HG03460 (cell line): ENCODE data around the gene SLC25A1.
"Not testable (repeated sequence)": the region's sequence is repeated elsewhere in the genome, so short reads cannot be mapped to it uniquely, and the experiment has no call there.

Experiments used
- ATAC-seq: cut with Tn5 transposase; IDR thresholded peaks from one replicate; pipeline ENCODE4 v1.9.1; 2021; ENCODE audit not compliant: unreplicated experiment

The SLC25A1 gene

GRCh38 chr22:19168088-19168890 is 10.2 kb downstream of the SLC25A1 start:
- no peak for ATAC-seq

DNA sequence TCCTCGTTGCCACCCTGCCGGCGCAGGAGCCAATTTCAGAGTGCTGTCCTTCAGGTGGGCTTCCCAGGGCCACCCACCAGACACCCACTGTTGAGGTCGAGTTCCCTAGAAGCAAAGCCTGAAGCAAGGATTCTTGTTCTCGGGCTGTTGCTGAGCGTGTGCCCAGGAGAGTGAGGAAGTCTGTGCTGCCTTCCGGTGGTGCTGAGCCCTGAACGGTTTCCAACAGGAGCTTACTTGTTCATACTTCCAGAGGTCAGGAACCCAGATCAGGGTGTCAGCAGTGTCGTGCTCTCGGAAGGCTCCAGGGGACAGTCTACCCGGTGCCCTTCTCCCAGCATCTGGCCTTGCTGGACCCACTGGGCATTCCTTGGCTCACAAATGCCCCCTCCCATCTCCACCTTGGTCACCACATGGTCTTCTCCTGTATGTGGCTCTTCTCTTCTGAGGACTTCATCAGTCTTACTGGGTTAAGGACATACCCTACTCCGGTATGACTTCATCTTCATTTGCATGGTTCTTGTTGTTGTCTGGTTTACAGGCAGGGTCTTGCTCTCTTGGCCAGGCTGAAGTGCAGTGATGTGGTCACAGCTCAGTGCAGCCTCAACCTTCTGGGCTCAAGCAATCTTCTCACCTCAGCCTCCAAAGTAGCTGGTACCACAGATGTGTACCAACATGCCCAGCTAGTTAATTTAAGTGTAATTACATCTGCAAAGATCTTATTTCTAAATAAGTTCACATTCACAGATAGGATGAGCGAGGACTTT is 11.2 kb downstream of the SLC25A1 start:
- no peak for ATAC-seq

- no peak for ATAC-seq
Measured at GRCh38 chr22:19166421-19166820, 12.1 kb downstream of the SLC25A1 start.

GRCh38 chr22:19164425-19164824 is 14.1 kb downstream of the SLC25A1 start:
- ATAC-seq = no peak

DNA sequence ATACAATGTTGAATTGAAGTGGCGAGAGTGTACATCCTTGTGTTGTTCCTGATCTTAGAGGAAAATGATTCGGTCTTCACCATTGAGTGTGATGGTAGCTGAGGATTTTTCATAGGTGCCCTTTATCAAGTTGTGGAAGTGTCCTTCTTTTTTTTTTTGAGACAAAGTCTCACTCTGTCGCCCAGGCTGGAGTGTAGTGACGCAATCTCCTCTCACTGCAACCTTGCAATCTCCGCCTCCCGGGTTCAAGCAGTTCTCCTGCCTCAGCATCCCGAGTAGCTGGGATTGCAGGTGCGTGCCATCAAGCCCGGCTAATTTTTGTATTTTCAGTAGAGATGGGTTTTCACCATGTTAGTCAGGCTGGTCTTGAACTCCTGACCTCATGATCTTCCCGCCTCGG is 19.9 kb downstream of the SLC25A1 start:
- ATAC-seq = not testable (repeated sequence)

- ATAC-seq = not testable (repeated sequence)
Measured at GRCh38 chr22:19156109-19156508, 22.4 kb downstream of the SLC25A1 start.

DNA sequence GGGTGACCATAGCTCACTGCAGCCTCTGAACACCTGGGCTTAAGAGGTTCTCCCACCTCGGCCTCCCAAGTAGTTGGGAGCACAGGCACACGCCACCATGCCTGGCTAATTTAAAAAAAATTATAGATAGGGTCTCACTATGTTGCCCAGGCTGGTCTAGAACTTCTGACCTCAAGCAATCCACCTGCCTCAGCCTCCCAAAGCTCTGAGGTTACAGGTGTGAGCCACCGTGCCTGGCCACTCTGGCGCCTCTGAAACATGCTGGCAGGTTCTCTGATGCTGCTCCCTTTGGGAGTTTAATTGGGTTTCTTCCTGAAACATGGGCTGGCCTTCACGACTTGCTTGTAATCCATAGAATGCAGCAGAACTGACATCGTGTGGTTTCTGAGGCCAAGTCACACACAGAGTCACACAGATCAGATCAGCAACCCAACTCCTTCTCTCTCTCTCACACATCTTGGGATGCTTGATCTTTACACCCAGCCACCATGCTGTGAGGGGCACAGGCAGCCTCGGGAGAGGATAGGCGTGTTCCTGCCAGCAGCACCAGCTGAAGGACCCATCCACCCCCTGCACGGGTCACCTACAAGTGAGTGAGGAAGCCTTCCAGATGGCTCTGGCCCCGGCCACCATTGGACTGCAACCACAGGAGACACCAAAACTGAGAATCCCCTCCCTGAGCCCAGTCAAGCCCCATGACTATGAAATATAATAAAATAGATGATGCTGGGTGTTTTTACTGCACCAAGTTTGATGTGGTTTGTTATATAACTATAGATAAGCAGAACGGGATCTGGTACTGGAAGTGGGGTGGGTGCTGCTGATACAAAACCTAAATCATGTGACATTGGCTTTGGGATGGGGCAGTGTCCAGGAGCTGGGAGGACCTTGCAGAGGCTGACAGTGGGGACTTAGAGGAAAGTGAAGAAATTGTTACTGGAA is 25.3 kb downstream of the SLC25A1 start:
- no peak for ATAC-seq

GRCh38 chr22:19151329-19152191 is 27.0 kb downstream of the SLC25A1 start:
- ATAC-seq = no peak

DNA sequence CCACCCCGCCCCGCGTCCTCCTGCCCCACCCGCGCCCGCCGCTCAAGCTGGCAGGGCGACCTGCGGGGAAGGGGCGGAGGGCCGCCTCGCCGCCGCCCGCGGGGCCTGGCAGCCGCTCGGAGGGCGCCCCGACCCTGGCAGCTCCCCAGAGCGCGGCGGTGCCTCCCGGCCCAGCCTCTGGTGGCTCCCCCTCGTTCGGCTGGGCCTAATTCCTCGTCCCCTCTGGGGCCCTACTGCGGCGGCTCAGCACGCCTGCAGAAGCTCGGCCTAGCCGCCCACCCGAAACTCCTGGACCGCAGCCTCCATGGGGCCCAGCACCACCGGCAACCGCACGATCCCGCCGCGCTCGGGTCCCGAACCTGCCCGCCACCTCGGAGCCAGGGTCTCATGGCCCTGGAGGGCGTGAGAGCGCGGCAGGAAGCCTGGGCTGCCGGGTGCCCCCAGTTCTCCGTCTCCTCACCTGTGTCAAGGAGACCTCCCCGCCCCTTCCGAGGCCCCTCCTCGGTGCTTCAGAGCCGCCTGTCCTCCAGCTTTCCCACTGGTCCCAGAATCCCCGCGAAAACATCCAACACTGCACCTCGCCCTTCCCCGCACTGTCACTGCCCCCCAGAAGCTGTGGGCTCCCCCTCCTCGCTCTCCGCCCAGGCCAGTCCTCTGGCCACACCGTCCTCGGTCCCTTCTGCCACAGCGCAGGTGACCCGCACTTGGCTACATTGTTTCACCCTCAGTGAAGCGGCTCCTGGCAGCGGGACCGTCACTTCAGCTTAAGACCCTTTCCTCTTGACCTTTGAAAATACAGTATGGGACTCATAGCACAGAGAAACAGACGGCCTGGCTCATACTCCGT is 27.8 kb downstream of the SLC25A1 start:
- ATAC-seq = no peak

- no peak for ATAC-seq
Measured at GRCh38 chr22:19149991-19150390, 28.5 kb downstream of the SLC25A1 start, which contains the start of gene GSC2. Gene GSC2, minus strand, starts transcription at chr22:19150292. Its CDS starts 9 bp downstream, at chr22:19150283.

- no peak for ATAC-seq
Measured at GRCh38 chr22:19149047-19149883, 29.3 kb downstream of the SLC25A1 start.

GRCh38 chr22:19148417-19149046 is 30.0 kb downstream of the SLC25A1 start:
- no peak for ATAC-seq

DNA sequence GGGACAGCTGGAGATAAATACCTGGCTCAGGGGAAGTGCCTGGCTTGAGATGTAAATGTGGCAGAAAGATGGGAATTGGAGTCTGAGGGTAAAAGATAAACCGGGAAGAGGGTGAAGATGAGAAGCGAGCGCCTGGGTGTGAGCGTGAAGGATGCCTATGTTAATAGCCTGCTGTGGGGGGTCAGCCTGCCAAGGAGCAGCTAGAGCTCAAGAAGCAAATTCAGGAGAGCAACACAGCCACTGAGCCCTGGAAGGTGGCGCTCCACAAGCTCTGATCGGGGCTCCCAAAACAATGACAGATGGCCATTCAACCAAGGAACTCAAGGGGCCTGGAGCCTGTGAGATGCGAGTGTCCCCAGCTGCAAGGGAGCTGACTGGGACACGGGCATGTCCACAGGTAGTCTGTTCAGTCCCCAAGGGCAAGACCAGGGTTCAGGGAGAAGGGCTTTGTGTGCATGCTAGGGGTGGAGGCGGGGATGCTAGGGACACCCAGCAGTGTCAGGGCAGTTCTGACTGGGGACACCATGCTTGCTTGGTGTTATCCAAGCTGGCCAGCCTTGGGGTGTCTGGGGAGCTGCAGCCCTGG is 31.2 kb downstream of the SLC25A1 start:
- no peak for ATAC-seq

GRCh38 chr22:19146215-19146968 is 32.1 kb downstream of the SLC25A1 start:
- no peak for ATAC-seq

DNA sequence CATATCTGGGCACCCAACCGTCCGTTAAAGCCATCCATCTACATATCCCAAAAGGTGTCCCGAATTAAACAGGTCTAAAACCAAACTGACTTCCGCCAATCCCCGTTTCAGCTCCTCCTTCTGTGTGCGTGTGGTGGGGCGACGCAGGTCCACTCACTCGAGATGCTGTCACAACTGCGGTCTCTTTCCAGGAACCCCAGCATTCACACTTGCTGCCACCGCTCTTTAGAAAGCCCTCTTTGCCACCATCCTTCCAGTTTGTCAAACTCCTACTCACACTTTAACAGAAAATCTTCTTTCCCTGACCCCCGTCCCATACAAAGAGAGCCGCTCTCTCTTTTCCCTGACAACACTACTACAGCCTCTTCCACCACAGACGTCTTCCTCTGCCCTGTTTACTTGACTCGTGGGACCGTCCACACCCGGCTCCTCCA is 34.6 kb downstream of the SLC25A1 start:
- ATAC-seq = no peak

DNA sequence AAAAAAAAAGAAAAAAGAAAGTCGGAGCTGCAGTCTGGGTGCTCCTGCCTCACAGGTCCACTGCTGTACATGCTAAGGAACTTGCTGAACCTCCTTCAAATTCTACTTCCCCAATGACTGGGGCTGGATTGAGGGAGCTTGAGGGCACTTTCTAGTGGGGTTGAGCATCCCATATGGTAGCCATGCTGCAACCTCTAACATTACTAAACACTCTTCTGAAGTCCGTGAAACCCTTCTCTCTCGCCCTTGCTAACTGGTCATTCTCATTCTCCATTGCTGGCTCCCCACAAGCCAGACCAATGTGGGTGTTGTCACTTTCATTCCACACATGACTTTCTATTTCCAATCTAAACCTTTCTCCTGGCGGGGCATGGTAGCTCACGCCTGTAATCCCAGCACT is 35.3 kb downstream of the SLC25A1 start:
- no peak for ATAC-seq

- no peak for ATAC-seq
Measured at GRCh38 chr22:19142394-19142793, 36.1 kb downstream of the SLC25A1 start.
